ENCODE results near the gene GSK3A.

Gene GSK3A

DNA sequence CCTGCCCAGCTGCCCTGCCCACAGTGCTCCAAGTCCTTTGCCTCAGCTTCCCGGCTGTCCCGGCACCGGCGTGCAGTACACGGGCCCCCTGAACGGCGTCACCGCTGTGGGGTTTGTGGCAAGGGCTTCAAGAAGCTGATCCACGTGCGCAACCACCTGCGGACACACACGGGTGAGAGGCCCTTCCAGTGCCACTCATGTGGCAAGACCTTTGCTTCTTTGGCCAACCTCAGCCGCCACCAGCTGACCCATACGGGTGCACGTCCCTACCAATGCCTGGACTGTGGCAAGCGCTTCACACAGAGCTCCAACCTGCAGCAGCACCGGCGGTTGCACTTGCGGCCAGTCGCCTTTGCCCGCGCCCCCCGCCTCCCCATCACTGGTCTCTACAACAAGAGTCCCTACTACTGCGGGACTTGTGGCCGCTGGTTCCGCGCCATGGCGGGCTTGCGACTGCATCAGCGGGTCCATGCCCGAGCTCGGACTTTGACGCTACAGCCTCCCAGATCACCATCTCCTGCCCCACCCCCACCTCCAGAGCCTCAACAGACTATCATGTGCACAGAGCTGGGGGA lies 16.6 kb downstream of the GSK3A start:
- Histone ChIP-seq H3K9ac (ENCODE audit: low read depth, low read length) (no peak overlapping the region), H3K27me3 (ENCODE audit: insufficient read depth, low read length) (no peaks in the 10 kb centered on the region), H3K36me3 (ENCODE audit: insufficient read depth, low read depth, low read length) (peaks cover 65% of the 10 kb centered on the region), H3K4me1 (ENCODE audit: insufficient read depth, low read length) (peaks cover 3% of the 10 kb centered on the region; the same call in 1 of the 2 replicates), H3K4me3 (ENCODE audit: low read length) (no peak overlapping the region), H3K9me3 (ENCODE audit: insufficient read depth, low read depth, low read length) (no peaks in the 10 kb centered on the region), H3K27ac (ENCODE audit: low read length) (no peak overlapping the region)

DNA sequence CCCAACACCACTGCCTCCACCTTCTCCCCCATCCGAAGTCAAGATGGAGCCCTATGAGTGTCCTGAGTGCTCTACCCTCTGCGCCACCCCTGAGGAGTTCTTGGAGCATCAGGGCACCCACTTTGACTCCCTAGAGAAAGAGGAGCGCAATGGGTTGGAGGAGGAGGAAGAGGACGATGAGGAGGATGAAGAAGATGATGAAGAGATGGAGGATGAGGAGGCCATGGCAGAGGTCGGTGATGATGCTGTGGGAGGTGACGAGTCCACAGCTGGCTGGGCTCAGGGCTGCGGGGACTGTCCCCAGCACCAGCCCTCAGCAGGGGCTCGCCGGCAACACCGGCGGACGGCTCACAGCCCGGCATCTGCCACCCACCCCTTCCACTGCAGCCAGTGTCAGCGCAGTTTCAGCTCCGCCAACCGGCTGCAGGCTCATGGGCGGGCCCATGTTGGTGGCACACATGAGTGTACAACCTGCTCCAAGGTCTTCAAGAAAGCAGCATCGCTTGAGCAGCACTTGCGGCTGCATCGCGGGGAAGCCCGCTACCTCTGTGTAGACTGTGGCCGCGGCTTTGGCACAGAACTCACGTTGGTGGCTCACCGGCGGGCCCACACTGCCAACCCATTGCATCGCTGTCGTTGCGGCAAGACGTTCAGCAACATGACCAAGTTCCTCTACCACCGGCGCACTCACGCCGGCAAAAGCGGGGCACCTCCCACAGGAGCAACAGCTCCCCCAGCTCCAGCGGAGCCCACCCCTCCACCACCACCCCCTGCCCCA lies 17.3 kb downstream of the GSK3A start:
- peaks cover 58% of the 10 kb centered on the region for H3K36me3 ChIP-seq (ENCODE audit: insufficient read depth, low read depth, low read length)

DNA sequence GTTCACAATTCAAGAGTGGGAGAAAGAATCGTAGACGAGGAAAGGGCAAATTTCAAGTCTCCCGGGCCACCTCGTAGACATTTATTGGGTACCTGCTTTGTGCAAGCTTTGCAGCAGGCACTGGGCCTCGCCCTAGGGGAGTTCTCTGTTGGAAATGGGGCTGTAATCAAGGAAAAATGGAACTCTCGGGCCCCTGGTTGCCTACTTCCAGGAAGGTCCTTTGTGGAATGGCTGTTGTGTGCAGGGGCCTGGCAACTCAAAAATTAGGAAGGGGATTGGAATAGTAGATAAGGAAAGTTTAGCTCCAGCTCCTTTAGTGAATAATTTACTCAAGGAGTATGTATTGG lies 21.7 kb downstream of the GSK3A start:
- no peaks in the 10 kb centered on the region for H3K9me3 ChIP-seq (ENCODE audit: insufficient read depth, low read depth, low read length)
- peak overlapping the region; percentile 90 for H3K9ac ChIP-seq (ENCODE audit: low read depth, low read length)
- peak overlapping the region; percentile 90 for H3K4me3 ChIP-seq (ENCODE audit: low read length)
- no peaks in the 10 kb centered on the region for H3K27me3 ChIP-seq (ENCODE audit: insufficient read depth, low read length)
- peaks cover 8% of the 10 kb centered on the region; the same call in 1 of the 2 replicates for H3K4me1 ChIP-seq (ENCODE audit: insufficient read depth, low read length)
- peaks cover 22% of the 10 kb centered on the region for H3K36me3 ChIP-seq (ENCODE audit: insufficient read depth, low read depth, low read length)
- peak overlapping the region; percentile 66 for H3K27ac ChIP-seq (ENCODE audit: low read length)

More for the DNA sequence above, 17.3 kb downstream of the GSK3A start:
- H3K27me3 ChIP-seq (ENCODE audit: insufficient read depth, low read length): no peaks in the 10 kb centered on the region
- H3K27ac ChIP-seq (ENCODE audit: low read length): no peak overlapping the region
- no peaks in the 10 kb centered on the region for H3K9me3 ChIP-seq (ENCODE audit: insufficient read depth, low read depth, low read length)
- peaks cover 3% of the 10 kb centered on the region; the same call in 1 of the 2 replicates for H3K4me1 ChIP-seq (ENCODE audit: insufficient read depth, low read length)
- no peak overlapping the region for H3K4me3 ChIP-seq (ENCODE audit: low read length)
- H3K9ac ChIP-seq (ENCODE audit: low read depth, low read length): no peak overlapping the region

DNA sequence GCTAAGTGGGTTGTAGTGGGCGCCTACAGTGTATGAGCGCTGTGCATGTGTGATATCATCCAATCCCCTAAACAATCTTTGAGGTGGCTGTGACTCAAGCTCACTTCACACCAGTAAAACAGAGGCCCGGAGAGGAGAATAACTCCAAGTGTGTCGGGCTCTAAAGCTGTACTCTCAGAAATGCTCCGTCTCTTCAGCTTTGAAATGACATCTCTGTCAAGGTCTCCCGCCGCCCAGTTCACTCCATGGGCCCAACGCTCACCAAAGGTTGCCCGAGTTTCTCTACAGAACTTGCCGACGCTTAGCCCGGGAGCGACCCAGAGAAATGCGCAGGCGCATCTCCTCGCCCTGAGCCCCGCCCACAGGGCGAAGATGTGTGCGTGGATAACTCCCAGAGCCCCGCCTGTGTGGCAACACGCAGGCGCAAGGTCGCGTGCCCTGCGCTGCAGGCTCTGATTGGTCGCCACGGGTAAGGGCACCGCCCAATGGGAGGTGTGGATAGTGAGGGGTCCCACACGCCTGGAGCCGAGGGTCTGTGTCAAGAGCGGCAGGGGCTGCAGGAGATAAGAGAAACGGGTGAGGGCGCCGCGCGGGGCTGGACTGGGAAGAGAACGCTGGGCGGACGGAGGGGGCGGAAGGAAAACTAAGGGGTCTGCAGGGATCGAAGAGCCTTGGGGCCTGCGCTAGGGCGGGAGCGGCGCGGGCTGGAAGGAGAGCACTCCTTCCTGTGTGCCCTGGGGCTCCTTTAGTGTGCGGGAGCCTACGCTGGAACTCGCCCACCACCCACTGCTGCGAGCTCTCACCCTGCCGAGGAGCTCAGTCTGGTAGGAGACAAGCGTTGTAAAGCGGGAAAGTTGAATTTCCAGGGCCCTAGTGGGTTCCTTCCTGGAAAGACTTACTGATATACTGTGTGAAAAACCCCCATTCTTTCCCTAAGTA lies 22.3 kb downstream of the GSK3A start, which contains the start of gene ZNF526:
ZNF526 (plus strand) TSS at position 501 of the 939 bp plus-strand sequence. CDS start 4,092 bp downstream, outside the sequence.
- Histone ChIP-seq H3K36me3 (ENCODE audit: insufficient read depth, low read depth, low read length) (peaks cover 23% of the 10 kb centered on the region), H3K9ac (ENCODE audit: low read depth, low read length) (peak within 1 kb of the TSS; percentile 90), H3K27me3 (ENCODE audit: insufficient read depth, low read length) (no peaks in the 10 kb centered on the region), H3K4me1 (ENCODE audit: insufficient read depth, low read length) (peaks cover 8% of the 10 kb centered on the region; the same call in 1 of the 2 replicates), H3K9me3 (ENCODE audit: insufficient read depth, low read depth, low read length) (no peaks in the 10 kb centered on the region), H3K4me3 (ENCODE audit: low read length) (peak within 1 kb of the TSS; percentile 90), H3K27ac (ENCODE audit: low read length) (peak within 1 kb of the TSS; percentile 66)

DNA sequence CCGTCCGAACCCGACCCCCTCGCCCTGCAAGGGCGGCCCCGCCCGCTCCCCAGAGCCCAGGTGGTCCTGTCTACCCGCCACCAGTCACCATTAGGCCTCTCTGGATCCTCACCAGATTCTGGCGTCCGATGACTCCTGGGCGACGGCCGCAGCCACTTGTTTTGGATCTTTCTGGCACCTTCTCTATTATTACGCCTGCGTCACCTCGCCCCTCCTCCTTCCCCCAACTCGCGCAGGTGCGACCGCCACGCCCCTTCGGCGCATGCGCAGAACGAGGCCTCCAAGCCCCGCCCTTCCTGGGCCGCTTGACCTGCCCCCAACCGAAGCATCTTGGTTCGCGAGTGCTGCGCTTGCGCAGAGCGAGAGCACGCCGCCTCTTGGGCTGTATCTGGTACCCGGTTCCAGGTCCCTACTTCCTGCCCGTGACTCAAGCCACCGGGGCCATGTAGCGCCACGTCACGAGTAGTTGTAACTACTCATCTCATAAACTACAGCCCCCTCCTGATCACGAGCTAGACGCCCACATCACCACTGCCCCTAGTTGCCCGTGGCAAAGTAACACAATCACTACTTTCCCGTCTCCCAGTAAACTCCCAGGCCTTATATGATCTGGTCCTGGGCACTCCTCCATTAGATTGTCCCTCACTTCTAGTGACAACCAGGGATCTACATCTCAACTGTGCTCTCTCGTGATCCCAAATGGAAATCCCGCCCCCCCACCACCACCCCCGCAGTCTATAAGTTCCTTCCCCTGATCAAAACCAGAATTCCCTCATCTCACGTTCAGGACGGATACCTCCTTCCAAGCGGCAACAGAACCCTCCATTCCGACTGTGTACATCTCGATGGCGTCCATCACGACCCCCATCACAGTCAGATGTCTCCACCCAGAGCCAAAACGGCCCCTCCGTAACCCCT lies 24.6 kb downstream of the GSK3A start, which contains the start of gene DEDD2:
DEDD2 (minus strand) TSS at position 158 of the 918 bp plus-strand sequence. CDS start 670 bp downstream, outside the sequence.
- peak within 1 kb of the TSS; percentile 75 for H3K27ac ChIP-seq (ENCODE audit: low read length)
- H3K9me3 ChIP-seq (ENCODE audit: insufficient read depth, low read depth, low read length): no peaks in the 10 kb centered on the region
- H3K27me3 ChIP-seq (ENCODE audit: insufficient read depth, low read length): no peaks in the 10 kb centered on the region
- H3K4me1 ChIP-seq (ENCODE audit: insufficient read depth, low read length): peaks cover 8% of the 10 kb centered on the region; the same call in 1 of the 2 replicates
- H3K36me3 ChIP-seq (ENCODE audit: insufficient read depth, low read depth, low read length): peaks cover 33% of the 10 kb centered on the region
- peak within 1 kb of the TSS; percentile 90 for H3K4me3 ChIP-seq (ENCODE audit: low read length)
- peak within 1 kb of the TSS; percentile 89 for H3K9ac ChIP-seq (ENCODE audit: low read depth, low read length)

DNA sequence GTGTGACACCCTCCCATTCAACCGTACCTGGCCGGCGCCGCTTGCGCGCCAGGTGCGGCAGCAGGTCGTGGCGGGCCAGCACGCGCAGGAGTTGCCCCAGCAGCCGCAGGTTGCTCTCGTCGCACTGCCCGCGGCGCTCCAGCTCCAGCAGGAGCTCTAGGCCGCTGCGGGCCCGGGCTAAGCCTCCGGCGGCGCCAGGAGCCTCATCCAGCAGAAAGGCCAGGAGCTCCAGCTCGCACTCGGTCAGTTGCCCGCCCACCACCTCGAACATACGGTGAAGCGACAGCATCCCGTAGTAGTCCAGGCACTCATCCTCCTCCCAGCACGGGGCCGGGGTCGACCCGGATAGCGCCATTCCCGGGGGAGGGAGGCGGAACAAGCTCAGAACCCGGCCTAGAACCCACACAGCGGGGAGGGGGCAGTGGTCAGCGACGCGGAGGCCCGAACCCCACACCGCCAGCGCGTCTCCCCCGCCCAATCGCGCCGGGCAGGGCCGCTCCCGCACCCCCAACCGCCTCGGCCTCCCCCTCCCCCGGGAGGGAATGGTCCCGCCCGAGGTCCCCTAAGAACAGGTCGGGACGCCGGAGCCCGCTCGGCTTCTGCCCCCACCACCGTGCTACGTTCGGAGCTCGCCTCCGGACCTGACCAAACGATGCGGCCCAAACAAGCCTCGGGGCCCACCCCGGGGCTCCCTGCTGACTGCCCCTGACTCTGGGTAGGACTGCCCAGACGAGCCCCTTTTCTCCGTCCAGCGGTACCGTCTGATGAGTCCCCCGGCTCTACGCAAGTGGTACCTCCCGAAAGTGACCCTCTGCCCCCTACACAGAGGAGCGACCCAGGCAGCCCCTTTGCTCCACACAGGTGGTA lies 25.5 kb downstream of the GSK3A start:
- H3K4me1 ChIP-seq (ENCODE audit: insufficient read depth, low read length): peaks cover 8% of the 10 kb centered on the region; the same call in 1 of the 2 replicates
- H3K27ac ChIP-seq (ENCODE audit: low read length): peak overlapping the region; percentile 26

DNA sequence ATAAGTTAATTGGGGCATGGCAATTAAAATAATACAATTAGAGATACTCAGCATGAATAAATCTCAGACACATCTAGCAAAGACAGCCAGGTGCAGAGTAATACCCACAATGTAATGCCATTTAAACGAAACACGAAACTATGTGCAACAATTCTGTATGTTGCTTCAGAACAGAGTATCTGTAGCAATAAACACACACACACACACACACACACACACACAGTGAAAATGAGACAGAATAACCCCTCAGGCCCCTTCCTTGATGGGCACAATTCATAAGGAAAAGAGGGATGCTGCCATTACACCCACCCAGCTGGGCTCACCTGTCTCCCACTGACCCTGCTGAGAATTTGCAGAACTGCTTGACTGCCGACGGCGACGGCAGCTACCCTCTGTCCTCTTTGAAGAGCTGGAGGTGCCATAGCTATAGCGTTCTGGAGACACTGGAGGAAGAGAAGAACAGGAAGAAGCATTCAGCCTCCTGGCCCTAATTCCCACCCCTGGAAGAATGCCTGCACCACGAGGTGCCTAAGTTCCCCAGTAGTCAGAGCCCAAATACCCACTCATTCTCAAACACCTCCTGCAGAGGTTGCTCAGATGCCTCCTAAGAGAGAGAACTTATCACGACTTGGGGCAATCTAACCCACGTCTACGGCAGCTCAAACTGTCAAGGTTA lies 27.5 kb downstream of the GSK3A start:
- H3K36me3 ChIP-seq (ENCODE audit: insufficient read depth, low read depth, low read length): peaks cover 42% of the 10 kb centered on the region
- H3K9me3 ChIP-seq (ENCODE audit: insufficient read depth, low read depth, low read length): no peaks in the 10 kb centered on the region
- H3K4me3 ChIP-seq (ENCODE audit: low read length): no peak overlapping the region
- H3K27me3 ChIP-seq (ENCODE audit: insufficient read depth, low read length): no peaks in the 10 kb centered on the region
- H3K4me1 ChIP-seq (ENCODE audit: insufficient read depth, low read length): peaks cover 5% of the 10 kb centered on the region; the same call in 1 of the 2 replicates
- H3K27ac ChIP-seq (ENCODE audit: low read length): no peak overlapping the region
- no peak overlapping the region for H3K9ac ChIP-seq (ENCODE audit: low read depth, low read length)

More for the DNA sequence above, 25.5 kb downstream of the GSK3A start:
- no peaks in the 10 kb centered on the region for H3K9me3 ChIP-seq (ENCODE audit: insufficient read depth, low read depth, low read length)
- peak overlapping the region; percentile 89 for H3K9ac ChIP-seq (ENCODE audit: low read depth, low read length)
- peaks cover 31% of the 10 kb centered on the region for H3K36me3 ChIP-seq (ENCODE audit: insufficient read depth, low read depth, low read length)
- peak overlapping the region; percentile 90 for H3K4me3 ChIP-seq (ENCODE audit: low read length)
- H3K27me3 ChIP-seq (ENCODE audit: insufficient read depth, low read length): no peaks in the 10 kb centered on the region

DNA sequence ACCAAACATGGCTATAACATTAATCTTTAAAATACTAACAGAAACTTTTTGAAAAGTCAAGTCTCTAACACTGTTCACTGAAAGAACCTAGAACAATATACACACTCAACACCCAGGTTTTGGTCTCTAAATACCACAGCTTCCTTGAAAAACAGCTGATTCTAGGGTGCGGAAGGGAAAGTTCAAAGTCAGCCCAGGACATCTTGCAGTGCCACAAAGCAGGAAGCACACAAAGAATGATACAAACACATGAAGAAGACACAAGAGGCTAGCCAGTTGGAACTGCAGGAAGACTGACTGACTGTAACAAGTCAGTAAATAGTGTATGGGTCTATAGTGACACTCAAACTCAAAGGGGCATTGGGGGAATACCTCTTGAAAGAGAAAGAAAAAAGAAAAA lies 29.5 kb downstream of the GSK3A start:
- H3K27me3 ChIP-seq (ENCODE audit: insufficient read depth, low read length): no peaks in the 10 kb centered on the region
- H3K4me1 ChIP-seq (ENCODE audit: insufficient read depth, low read length): peaks cover 5% of the 10 kb centered on the region; the same call in 1 of the 2 replicates
- peaks cover 63% of the 10 kb centered on the region for H3K36me3 ChIP-seq (ENCODE audit: insufficient read depth, low read depth, low read length)
- H3K9ac ChIP-seq (ENCODE audit: low read depth, low read length): no peak overlapping the region
- no peak overlapping the region for H3K27ac ChIP-seq (ENCODE audit: low read length)
- no peak overlapping the region for H3K4me3 ChIP-seq (ENCODE audit: low read length)
- H3K9me3 ChIP-seq (ENCODE audit: insufficient read depth, low read depth, low read length): no peaks in the 10 kb centered on the region

DNA sequence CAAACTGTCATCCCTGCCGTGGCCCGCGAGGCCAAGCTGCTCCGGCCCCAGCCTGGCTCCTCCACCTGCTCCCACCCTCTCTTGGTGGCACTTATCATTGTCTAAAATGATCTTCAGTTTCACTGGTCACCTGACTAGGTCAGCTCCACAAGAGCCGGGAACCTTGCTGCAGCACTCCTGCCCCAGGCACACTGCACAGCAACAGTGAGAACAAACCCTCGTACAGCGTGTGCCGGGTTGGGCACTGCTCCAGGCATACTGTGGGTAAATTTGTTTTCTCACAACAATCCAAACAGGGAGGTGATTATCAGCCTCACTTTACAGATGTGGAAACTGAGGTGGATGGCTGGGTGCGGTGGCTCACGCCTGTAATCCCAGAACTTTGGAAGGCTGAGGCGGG lies 33.8 kb downstream of the GSK3A start:
- no peak overlapping the region for H3K9ac ChIP-seq (ENCODE audit: low read depth, low read length)
- no peaks in the 10 kb centered on the region for H3K9me3 ChIP-seq (ENCODE audit: insufficient read depth, low read depth, low read length)
- no peak overlapping the region for H3K27ac ChIP-seq (ENCODE audit: low read length)
- no peak overlapping the region for H3K4me3 ChIP-seq (ENCODE audit: low read length)
- H3K4me1 ChIP-seq (ENCODE audit: insufficient read depth, low read length): peaks cover 8% of the 10 kb centered on the region
- peaks cover 81% of the 10 kb centered on the region for H3K36me3 ChIP-seq (ENCODE audit: insufficient read depth, low read depth, low read length)
- no peaks in the 10 kb centered on the region for H3K27me3 ChIP-seq (ENCODE audit: insufficient read depth, low read length)

Data from iPS-20b (cell line).